ENCODE measurements around the gene SNX33.
A peak's percentile ranks its signal among the peaks of the same experiment; 100 is the strongest.

Gene SNX33

GRCh38 chr15:75641603-75642002 lies 6.1 kb upstream of the SNX33 start:
- no peak for DNase-seq

GRCh38 chr15:75644376-75644775 lies 3.3 kb upstream of the SNX33 start:
- no peak for DNase-seq

GRCh38 chr15:75646112-75646943 lies 1.4 kb upstream of the SNX33 start:
- no peak for DNase-seq

GRCh38 chr15:75646944-75647364 lies 758 bp upstream of the SNX33 start:
- DNase-seq: peak in 1 of 2 experiments; percentile 24

GRCh38 chr15:75648156-75649000 lies 666 bp downstream of the SNX33 start:
- DNase-seq: no peak

- no peak for DNase-seq
Observed at GRCh38 chr15:75649045-75649761, 1.5 kb downstream of the SNX33 start.

GRCh38 chr15:75649848-75650247 lies 2.1 kb downstream of the SNX33 start:
- no peak for DNase-seq

GRCh38 chr15:75650908-75651809 lies 3.4 kb downstream of the SNX33 start:
- DNase-seq: peak in 1 of 2 experiments; percentile 33

GRCh38 chr15:75651810-75652543 lies 4.3 kb downstream of the SNX33 start:
- DNase-seq: no peak

- DNase-seq: no peak
Observed at GRCh38 chr15:75653347-75653913, 5.7 kb downstream of the SNX33 start.

- DNase-seq: no peak
Observed at GRCh38 chr15:75654201-75654907, 6.6 kb downstream of the SNX33 start.

GRCh38 chr15:75655931-75656330 lies 8.2 kb downstream of the SNX33 start:
- peak; percentile 98 to 99 for DNase-seq

- DNase-seq: no peak
Observed at GRCh38 chr15:75656331-75656730, 8.6 kb downstream of the SNX33 start.

- no peak for DNase-seq
Observed at GRCh38 chr15:75656813-75657212, 9.1 kb downstream of the SNX33 start.

- no peak for DNase-seq
Observed at GRCh38 chr15:75659141-75659771, 11.5 kb downstream of the SNX33 start.

GRCh38 chr15:75659928-75660645 lies 12.4 kb downstream of the SNX33 start:
- peak; percentile 63 to 93 for DNase-seq

GRCh38 chr15:75661100-75661755 lies 13.5 kb downstream of the SNX33 start:
- DNase-seq: no peak

GRCh38 chr15:75661756-75662140 lies 14.0 kb downstream of the SNX33 start:
- DNase-seq: no peak

Data from NCI-H524 (cell line).